GM23338 (cell line): ENCODE results near the gene DLG3. TPM values are rescaled to one million over a fixed set of nuclear protein-coding genes. Genes with fewer than 3 reads are reported as not detected.

Experiments
- ATAC-seq: fragments of 200-7000 bp; cut with Tn5 transposase; 3 replicates; pipeline ENCODE4 v1.9.1; 2020
- DNase-seq: peaks from one replicate; pipeline ENCODE4 v3.0.0-alpha.2; 2015; ENCODE audit warnings: low spot score
- H2AFZ ChIP-seq: fragments of 200-600 bp; sonication (generic); 2 replicates; pipeline ENCODE4 v1.8.0; 2016; ENCODE audit warnings: antibody characterized with exemption, mild to moderate bottlenecking, moderate library complexity
- H3F3A ChIP-seq: fragments of 200-600 bp; sonication (generic); replicated peaks from 2 replicates; pipeline ENCODE4 v1.8.0; 2017; ENCODE audit warnings: antibody characterized with exemption, mixed run types, low read depth
- H3K27ac ChIP-seq: fragments of 200-600 bp; sonication (generic); 2 replicates; pipeline ENCODE4 v1.6.1; 2016; ENCODE audit warnings: low read depth
- H3K27me3 ChIP-seq: fragments of 200-600 bp; sonication (generic); 2 replicates; pipeline ENCODE4 v1.8.0; 2016; ENCODE audit warnings: mild to moderate bottlenecking, mixed run types, moderate library complexity; ENCODE audit not compliant: insufficient read depth
- H3K36me3 ChIP-seq: fragments of 200-600 bp; sonication (generic); 2 replicates; pipeline ENCODE4 v1.8.0; 2016; ENCODE audit warnings: mild to moderate bottlenecking; ENCODE audit not compliant: insufficient read depth
- H3K4me1 ChIP-seq: fragments of 200-600 bp; sonication (generic); 2 replicates; pipeline ENCODE4 v1.8.0; 2016; ENCODE audit warnings: mild to moderate bottlenecking, moderate library complexity; ENCODE audit not compliant: insufficient read depth
- H3K4me2 ChIP-seq: fragments of 200-600 bp; sonication (generic); 2 replicates; pipeline ENCODE4 v1.7.1; 2017; ENCODE audit warnings: mixed run types
- H3K4me3 ChIP-seq: fragments of 200-600 bp; sonication (generic); 2 replicates; pipeline ENCODE4 v1.6.1; 2016; ENCODE audit warnings: mixed run types
- H3K79me2 ChIP-seq: fragments of 200-600 bp; sonication (generic); replicated peaks from 2 replicates; pipeline ENCODE4 v1.8.0; 2017; ENCODE audit warnings: mild to moderate bottlenecking; ENCODE audit not compliant: insufficient read depth
- H3K9me2 ChIP-seq: fragments of 200-600 bp; sonication (generic); 2 replicates; pipeline ENCODE4 v1.8.0; 2017; ENCODE audit not compliant: insufficient read depth
- H4K20me1 ChIP-seq: fragments of 200-600 bp; sonication (generic); replicated peaks from 2 replicates; pipeline ENCODE4 v1.8.0; 2017; ENCODE audit warnings: mild to moderate bottlenecking; ENCODE audit not compliant: insufficient read depth
- H3K27ac Mint-ChIP-seq: 2 replicates; pipeline ENCODE4 v1.8.0; 2020; ENCODE audit warnings: inconsistent platforms, mild to moderate bottlenecking, moderate library complexity, mixed read lengths
- H3K27me3 Mint-ChIP-seq: 3 replicates; pipeline ENCODE4 v1.8.0; 2022; ENCODE audit warnings: low read depth, mild to moderate bottlenecking, moderate library complexity, mixed read lengths, inconsistent platforms; ENCODE audit not compliant: insufficient read depth, poor library complexity
- H3K36me3 Mint-ChIP-seq: 3 replicates; pipeline ENCODE4 v1.8.0; 2021; ENCODE audit warnings: low read depth, mild to moderate bottlenecking, inconsistent platforms, moderate library complexity, mixed read lengths
- H3K4me1 Mint-ChIP-seq: 3 replicates; pipeline ENCODE4 v1.8.0; 2020; ENCODE audit warnings: mild to moderate bottlenecking, inconsistent platforms, mixed read lengths
- H3K4me3 Mint-ChIP-seq: 3 replicates; pipeline ENCODE4 v1.8.0; 2021; ENCODE audit warnings: moderate library complexity, mild to moderate bottlenecking, inconsistent platforms, mixed read lengths
- H3K9me3 Mint-ChIP-seq: 3 replicates; pipeline ENCODE4 v1.8.0; 2020; ENCODE audit warnings: moderate library complexity, mild to moderate bottlenecking, inconsistent platforms, mixed read lengths
- CREB1 ChIP-seq: fragments of 250-450 bp; sonication (Bioruptor Pico); IDR thresholded peaks from 2 replicates; pipeline ENCODE4 v1.5.0; 2020; ENCODE audit warnings: low read depth, mild to moderate bottlenecking, moderate library complexity
- CTCF ChIP-seq, 2 experiments: fragments of 200-600 bp in 1 of 2; sonication (generic) in 1 of 2; conservative IDR thresholded peaks; 2 replicates each; pipeline versions ENCODE4 v1.5.1 to v1.6.1; 2016 to 2017; ENCODE audit warnings: antibody characterized with exemption in 2 of 2, low read depth in 2 of 2, mild to moderate bottlenecking in 2 of 2, moderate library complexity in 1 of 2
- ETS1 ChIP-seq: IDR thresholded peaks from 2 replicates; pipeline ENCODE4 v1.6.1; 2016; ENCODE audit warnings: antibody characterized with exemption
- EZH2 ChIP-seq: fragments of 200-600 bp; sonication (generic); IDR thresholded peaks from one replicate; pipeline ENCODE4 v1.8.0; 2017; ENCODE audit warnings: antibody characterized with exemption, mild to moderate bottlenecking, low read depth; ENCODE audit not compliant: unreplicated experiment
- EZH2phosphoT487 ChIP-seq: fragments of 200-600 bp; sonication (generic); IDR thresholded peaks from one replicate; pipeline ENCODE4 v1.8.1; 2018; ENCODE audit warnings: antibody characterized with exemption; ENCODE audit not compliant: unreplicated experiment
- JUNB ChIP-seq: IDR thresholded peaks from one replicate; pipeline ENCODE4 v1.6.1; 2016; ENCODE audit warnings: antibody characterized with exemption; ENCODE audit not compliant: unreplicated experiment
- NANOG ChIP-seq: IDR thresholded peaks from 2 replicates; pipeline ENCODE4 v1.6.1; 2016; ENCODE audit warnings: antibody characterized with exemption, borderline replicate concordance
- POLR2AphosphoS5 ChIP-seq: IDR thresholded peaks from 2 replicates; pipeline ENCODE4 v1.6.1; 2016; ENCODE audit warnings: antibody characterized with exemption, low read depth
- REST ChIP-seq: IDR thresholded peaks from one replicate; pipeline ENCODE4 v1.6.1; 2018; ENCODE audit warnings: antibody characterized with exemption; ENCODE audit not compliant: unreplicated experiment
- STAT1 ChIP-seq: IDR thresholded peaks from one replicate; pipeline ENCODE4 v1.6.1; 2016; ENCODE audit warnings: antibody characterized with exemption; ENCODE audit not compliant: unreplicated experiment
- ZNF114 ChIP-seq: fragments of 250-450 bp; sonication (Bioruptor Pico); IDR thresholded peaks from 2 replicates; pipeline ENCODE4 v1.5.0; 2020; ENCODE audit warnings: mild to moderate bottlenecking, moderate library complexity
- ZNF331 ChIP-seq: fragments of 250-450 bp; sonication (Bioruptor Pico); IDR thresholded peaks from 2 replicates; pipeline ENCODE4 v1.5.0; 2020; ENCODE audit warnings: low read depth, mild to moderate bottlenecking, moderate library complexity
- ZNF462 ChIP-seq: fragments of 250-450 bp; sonication (Bioruptor Pico); IDR thresholded peaks from 2 replicates; pipeline ENCODE4 v1.5.0; 2020; ENCODE audit warnings: mild to moderate bottlenecking, moderate library complexity
- polyA plus RNA-seq: library from polyadenylated mRNA; unstranded; fragments of >200 nt; fragmentation: Nextera tagmentation; extraction: Ambion mirVana; gene quantifications from 2 replicates; pipeline ENCODE4 v1.2.1, GENCODE V29; 2016
- total RNA-seq: library from RNA; depleted of rRNA; stranded (reverse); fragments of >200 nt; shearing (Covaris generic); gene quantifications from 2 replicates; pipeline ENCODE4 v1.2.3, GENCODE V29; 2014

Gene DLG3
- total and polyA plus RNA-seq, 2 experiments from 2014 or later: 13.0 to 61.8 TPM

GRCh38 chrX:70411475-70411874 lies 33.2 kb upstream of the DLG3 start:
- no peak for DNase-seq
- no peak for ATAC-seq
- no peaks in the 10 kb centered on the region for H3K27me3 ChIP-seq
- Mint-ChIP-seq H3K36me3 (peaks cover 20% of the 10 kb centered on the region), H3K4me1 (no peaks in the 10 kb centered on the region), H3K9me3 (no peaks in the 10 kb centered on the region), H3K27ac (no peak overlapping the region), H3K4me3 (no peak overlapping the region), H3K27me3 (no peaks in the 10 kb centered on the region)
- H3K4me2 ChIP-seq: no peak overlapping the region
- no peak overlapping the region for H2AFZ ChIP-seq
- no peaks in the 10 kb centered on the region for H3F3A ChIP-seq
- H3K79me2 ChIP-seq: no peaks in the 10 kb centered on the region
- H3K27ac ChIP-seq: no peak overlapping the region
- H3K36me3 ChIP-seq: 0 out of 2 replicates have a peak, but pooled peaks cover under 1% of the 10 kb centered on the region
- no peaks in the 10 kb centered on the region for H3K9me2 ChIP-seq
- TF ChIP-seq STAT1 (no peak), EZH2 (no peak), POLR2AphosphoS5 (no peak), CREB1 (CRISPR knock-in tag) (no peak), NANOG (no peak), ZNF462 (CRISPR knock-in tag) (no peak), JUNB (no peak), CTCF (conservative IDR thresholded peaks at IDR 0.05; ENCODE audit: low read depth in 2 of 2) (no peak), ETS1 (no peak), EZH2phosphoT487 (no peak), ZNF331 (CRISPR knock-in tag) (no peak), ZNF114 (CRISPR knock-in tag) (no peak), REST (no peak)
- H4K20me1 ChIP-seq: no peaks in the 10 kb centered on the region
- H3K4me3 ChIP-seq: no peak overlapping the region
- no peaks in the 10 kb centered on the region for H3K4me1 ChIP-seq
